Measurements from ENCODE around the gene FOXD4L3. TPM values are rescaled to one million over a fixed set of nuclear protein-coding genes. Genes with fewer than 3 reads are reported as not detected.

The FOXD4L3 gene
- total RNA-seq, 1 experiment from 2014 or later, result not detected

Other genes with a start within 250 kb of the FOXD4L3 start
- gene ZNG1C, start 60.9 kb upstream of the FOXD4L3 start, total RNA-seq (2021), result 35.4 and 37.4 TPM in 2 replicates
- gene PGM5, start 53.7 kb downstream of the FOXD4L3 start, total RNA-seq (2021), result not detected in 2 replicates
- not detected in 2 replicates for gene TMEM252, start 238.0 kb downstream of the FOXD4L3 start, total RNA-seq (2021)